ENCODE measurements around the gene ZIC2. TPM values are rescaled to one million over a fixed set of nuclear protein-coding genes. Genes with fewer than 3 reads are reported as not detected.
"Not testable (repeated sequence)": the region's sequence is repeated elsewhere in the genome, so short reads cannot be mapped to it uniquely, and the experiment has no call there.

The ZIC2 gene
- total RNA-seq, 1 experiment from 2014 or later, result 426 TPM

DNA sequence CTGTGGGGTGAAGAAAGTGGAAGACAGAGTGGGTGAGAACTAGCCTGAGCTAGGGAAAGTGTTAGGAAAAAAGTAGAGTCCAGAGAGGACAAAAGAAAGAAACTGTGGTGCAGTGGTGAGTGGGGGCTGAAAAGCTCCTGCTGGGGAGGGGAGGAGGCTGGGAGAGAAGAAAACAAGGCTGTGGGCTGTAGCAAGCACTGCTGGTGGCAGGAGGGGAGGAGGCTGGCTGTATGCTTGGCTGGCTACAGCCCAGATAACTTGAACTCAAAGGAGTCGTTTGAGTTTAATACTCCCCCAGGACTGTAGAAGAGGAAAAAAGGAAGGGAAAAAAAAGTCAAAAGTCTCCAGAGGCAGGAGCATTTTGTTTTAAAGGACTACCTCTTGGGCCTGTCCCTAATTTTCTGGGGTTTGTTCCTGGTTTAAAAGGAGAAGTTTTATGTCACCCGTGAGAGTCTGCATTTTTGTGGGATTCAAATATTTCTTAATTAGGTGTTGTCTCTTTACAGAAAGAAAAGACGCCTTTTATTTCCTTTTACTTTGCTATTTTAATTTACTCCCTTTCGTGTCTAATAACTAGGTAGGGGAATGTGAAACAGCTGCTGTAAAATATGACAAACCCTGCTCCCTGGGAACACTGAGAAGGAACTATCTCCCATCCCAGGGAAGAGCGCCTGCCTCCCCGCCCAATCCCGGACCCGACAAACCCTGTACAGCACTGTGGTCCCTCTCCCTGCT lies 31.7 kb upstream of the ZIC2 start:
- Histone ChIP-seq H3K79me2 (ENCODE audit: insufficient read depth, low read length) (no peaks in the 10 kb centered on the region), H4K20me1 (ENCODE audit: control insufficient read depth, insufficient read depth, insufficient read length) (no peaks in the 10 kb centered on the region), H3K23ac (ENCODE audit: insufficient read length, low read depth, low read length) (no peak overlapping the region), H2AFZ (ENCODE audit: low read length) (no peak overlapping the region), H3K9ac (ENCODE audit: extremely low read depth, insufficient read length, low read length) (no peak overlapping the region), H3K4me2 (ENCODE audit: insufficient read depth, insufficient read length, low read length) (no peak overlapping the region), H3K56ac (ENCODE audit: insufficient read length, low read depth, low read length) (no peak overlapping the region), H3T11ph (ENCODE audit: low read length) (no peak overlapping the region), H3K14ac (ENCODE audit: insufficient read depth, low read length) (no peak overlapping the region), H3K9me3 (ENCODE audit: control insufficient read depth, low read depth, low read length) (no peaks in the 10 kb centered on the region), H2BK12ac (ENCODE audit: insufficient read length, low read depth, low read length) (no peak overlapping the region), H3K27me3 (ENCODE audit: insufficient read depth, low read length) (no peaks in the 10 kb centered on the region; the same call in 1 of the 2 replicates), H3K4ac (ENCODE audit: low read depth, low read length) (no peak overlapping the region), H2BK5ac (ENCODE audit: insufficient read length, low read length) (no peak overlapping the region), H3K23me2 (ENCODE audit: insufficient read length, low read depth, low read length, poor library complexity, severe bottlenecking) (no peaks in the 10 kb centered on the region), H2BK20ac (ENCODE audit: low read depth, low read length, poor library complexity, severe bottlenecking) (no peak overlapping the region), H4K91ac (ENCODE audit: insufficient read length, low read depth, low read length) (no peak overlapping the region), H4K5ac (ENCODE audit: insufficient read length, low read depth, low read length) (no peak overlapping the region), H3K27ac (ENCODE audit: insufficient read length, low read depth, low read length) (no peak overlapping the region), H2AK5ac (ENCODE audit: insufficient read length, low read length) (no peak overlapping the region), H3K4me1 (ENCODE audit: insufficient read depth, low read length) (no peaks in the 10 kb centered on the region; the same call in 1 of the 2 replicates), H3K18ac (ENCODE audit: insufficient read length, low read depth, low read length) (no peak overlapping the region), H4K8ac (replicated peaks; ENCODE audit: insufficient read length, low read depth, low read length) (no peak overlapping the region), H3K79me1 (ENCODE audit: insufficient read depth, low read depth, low read length, poor library complexity, severe bottlenecking) (no peaks in the 10 kb centered on the region), H2BK15ac (ENCODE audit: low read depth, low read length) (no peak overlapping the region), H2BK120ac (ENCODE audit: low read depth, low read length, poor library complexity, severe bottlenecking) (no peak overlapping the region)
- Mint-ChIP-seq H3K36me3 (ENCODE audit: insufficient read depth in 1 of 3, low read depth in 3 of 3) (no peaks in the 10 kb centered on the region; a peak in 2 of 7 replicates), H3K4me1 (peaks cover 20 to 32% of the 10 kb centered on the region in 2 experiments), H3K27ac (peak overlapping the region in 2 of 3 experiments; percentile 2 to 33; a peak in 2 of 7 replicates), H3K4me3 (no peak overlapping the region), H3K9me3 (no peaks in the 10 kb centered on the region), H3K27me3 (ENCODE audit: low read depth) (peaks cover 40% of the 10 kb centered on the region)
- no peak for DNase-seq
- no peak for TF ChIP-seq CTCF (conservative IDR thresholded peaks at IDR 0.05)
- no CpG with 5 or more reads among the region's 8 CpGs for WGBS (ENCODE audit: extremely low coverage, insufficient read length, low lambda C conversion rate)

- H3K23me2 ChIP-seq (ENCODE audit: insufficient read length, low read depth, low read length, poor library complexity, severe bottlenecking), result peaks cover 12% of the 10 kb centered on the region
- not testable (repeated sequence) for H3K79me2 ChIP-seq (ENCODE audit: insufficient read depth, low read length); H3K4ac ChIP-seq (ENCODE audit: low read depth, low read length); H4K8ac ChIP-seq (replicated peaks; ENCODE audit: insufficient read length, low read depth, low read length); H3K9me3 Mint-ChIP-seq; H4K91ac ChIP-seq (ENCODE audit: insufficient read length, low read depth, low read length); H3K18ac ChIP-seq (ENCODE audit: insufficient read length, low read depth, low read length); H3K27ac ChIP-seq (ENCODE audit: insufficient read length, low read depth, low read length); H2BK20ac ChIP-seq (ENCODE audit: low read depth, low read length, poor library complexity, severe bottlenecking); H3K4me2 ChIP-seq (ENCODE audit: insufficient read depth, insufficient read length, low read length); H3K27ac Mint-ChIP-seq; H2BK12ac ChIP-seq (ENCODE audit: insufficient read length, low read depth, low read length); H3K23ac ChIP-seq (ENCODE audit: insufficient read length, low read depth, low read length); H2AK5ac ChIP-seq (ENCODE audit: insufficient read length, low read length); DNase-seq; H2AFZ ChIP-seq (ENCODE audit: low read length); H3K9ac ChIP-seq (ENCODE audit: extremely low read depth, insufficient read length, low read length); H2BK15ac ChIP-seq (ENCODE audit: low read depth, low read length); H3K36me3 Mint-ChIP-seq (ENCODE audit: insufficient read depth in 1 of 3, low read depth in 3 of 3); H3K4me3 Mint-ChIP-seq; H4K5ac ChIP-seq (ENCODE audit: insufficient read length, low read depth, low read length); H3K14ac ChIP-seq (ENCODE audit: insufficient read depth, low read length); H3K79me1 ChIP-seq (ENCODE audit: insufficient read depth, low read depth, low read length, poor library complexity, severe bottlenecking); H3K4me1 ChIP-seq (ENCODE audit: insufficient read depth, low read length); H2BK5ac ChIP-seq (ENCODE audit: insufficient read length, low read length); H4K20me1 ChIP-seq (ENCODE audit: control insufficient read depth, insufficient read depth, insufficient read length); H3T11ph ChIP-seq (ENCODE audit: low read length); H3K9me3 ChIP-seq (ENCODE audit: control insufficient read depth, low read depth, low read length); H3K56ac ChIP-seq (ENCODE audit: insufficient read length, low read depth, low read length); H2BK120ac ChIP-seq (ENCODE audit: low read depth, low read length, poor library complexity, severe bottlenecking)
- Mint-ChIP-seq H3K4me1 (peaks cover 30 to 39% of the 10 kb centered on the region in 2 experiments), H3K27me3 (ENCODE audit: low read depth) (peaks cover 58% of the 10 kb centered on the region)
- WGBS (ENCODE audit: extremely low coverage, insufficient read length, low lambda C conversion rate), result no CpG with 5 or more reads among the region's 1 CpG
- H3K27me3 ChIP-seq (ENCODE audit: insufficient read depth, low read length), result peaks cover 14% of the 10 kb centered on the region; the same call in 1 of the 2 replicates
Observed at GRCh38 chr13:99951666-99952065, 29.9 kb upstream of the ZIC2 start.

Measured in H9 (cell line).